D721Med (cell line): ENCODE measurements around the gene RTP1.
"Not testable (repeated sequence)": the region's sequence is repeated elsewhere in the genome, so short reads cannot be mapped to it uniquely, and the experiment has no call there.

ENCODE experiments used
- DNase-seq: peaks from one replicate; pipeline ENCODE4 v3.0.0; 2011; ENCODE audit warnings: low spot score; ENCODE audit not compliant: insufficient read length
- FAIRE-seq: peaks from 2 replicates; lab custom pipeline; 2011; peaks lifted over from hg19 to GRCh38; lab: Jason Lieb, UNC
- TF ChIP-seq, protein P1 (sequence below): IDR thresholded peaks from 2 replicates; pipeline ENCODE4 v1.5.1; 2012; ENCODE audit warnings: mild to moderate bottlenecking, control low read depth; ENCODE audit not compliant: insufficient read depth; ENCODE audit errors: missing control alignments

RTP1 gene

GRCh38 chr3:187167777-187168176, 29.5 kb upstream of the RTP1 start:
- TF ChIP-seq, protein P1, sequence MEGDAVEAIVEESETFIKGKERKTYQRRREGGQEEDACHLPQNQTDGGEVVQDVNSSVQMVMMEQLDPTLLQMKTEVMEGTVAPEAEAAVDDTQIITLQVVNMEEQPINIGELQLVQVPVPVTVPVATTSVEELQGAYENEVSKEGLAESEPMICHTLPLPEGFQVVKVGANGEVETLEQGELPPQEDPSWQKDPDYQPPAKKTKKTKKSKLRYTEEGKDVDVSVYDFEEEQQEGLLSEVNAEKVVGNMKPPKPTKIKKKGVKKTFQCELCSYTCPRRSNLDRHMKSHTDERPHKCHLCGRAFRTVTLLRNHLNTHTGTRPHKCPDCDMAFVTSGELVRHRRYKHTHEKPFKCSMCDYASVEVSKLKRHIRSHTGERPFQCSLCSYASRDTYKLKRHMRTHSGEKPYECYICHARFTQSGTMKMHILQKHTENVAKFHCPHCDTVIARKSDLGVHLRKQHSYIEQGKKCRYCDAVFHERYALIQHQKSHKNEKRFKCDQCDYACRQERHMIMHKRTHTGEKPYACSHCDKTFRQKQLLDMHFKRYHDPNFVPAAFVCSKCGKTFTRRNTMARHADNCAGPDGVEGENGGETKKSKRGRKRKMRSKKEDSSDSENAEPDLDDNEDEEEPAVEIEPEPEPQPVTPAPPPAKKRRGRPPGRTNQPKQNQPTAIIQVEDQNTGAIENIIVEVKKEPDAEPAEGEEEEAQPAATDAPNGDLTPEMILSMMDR, result no peak
- DNase-seq, result no peak
- FAIRE-seq, result no peak

GRCh38 chr3:187169231-187169960, 27.9 kb upstream of the RTP1 start:
- DNase-seq (no peak), FAIRE-seq (no peak)
- TF ChIP-seq, protein P1, result no peak

DNA sequence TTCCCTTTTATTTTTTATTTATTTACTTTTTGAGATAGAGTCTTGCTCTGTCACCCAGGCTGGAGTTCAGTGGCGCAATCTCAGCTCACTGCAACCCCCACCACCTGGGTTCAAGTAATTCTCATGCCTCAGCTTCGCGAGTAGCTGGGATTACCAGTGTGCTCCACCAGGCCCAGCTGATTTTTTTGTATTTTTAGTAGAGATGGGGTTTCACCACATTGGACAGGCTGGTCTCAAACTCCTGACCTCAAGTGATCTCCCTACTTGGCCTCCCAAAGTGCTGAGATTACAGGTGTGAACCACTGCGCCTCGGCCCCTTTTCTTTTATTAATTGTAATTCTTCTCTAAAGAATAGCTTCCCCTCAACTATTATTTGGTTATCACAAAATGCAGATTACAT, 26.4 kb upstream of the RTP1 start:
- not testable (repeated sequence) for FAIRE-seq, DNase-seq

DNA sequence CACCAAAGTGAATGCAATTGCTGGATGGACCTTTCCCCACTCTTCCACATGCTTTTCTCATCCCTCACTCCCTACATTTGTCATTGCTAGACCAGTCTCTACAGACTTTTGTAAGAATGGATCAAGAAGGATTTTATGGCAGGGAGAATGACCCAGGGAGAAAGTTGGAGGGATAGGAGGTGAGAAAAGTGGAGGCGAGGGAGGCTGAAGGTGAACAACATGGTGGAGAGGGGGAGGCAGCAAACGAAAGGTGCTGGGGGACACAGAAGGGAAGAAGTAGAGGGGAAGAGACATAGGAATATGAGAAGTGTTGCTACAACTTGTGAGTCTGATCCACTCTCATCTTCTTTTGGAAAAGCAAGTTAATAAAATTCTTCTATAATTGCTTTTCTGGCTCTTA, 24.4 kb upstream of the RTP1 start:
- FAIRE-seq (no peak), DNase-seq (no peak)
- TF ChIP-seq, protein P1, result no peak

- DNase-seq, result no peak
- TF ChIP-seq, protein P1, result no peak
- FAIRE-seq, result no peak
Observed at GRCh38 chr3:187181454-187182170, 15.7 kb upstream of the RTP1 start.

DNA sequence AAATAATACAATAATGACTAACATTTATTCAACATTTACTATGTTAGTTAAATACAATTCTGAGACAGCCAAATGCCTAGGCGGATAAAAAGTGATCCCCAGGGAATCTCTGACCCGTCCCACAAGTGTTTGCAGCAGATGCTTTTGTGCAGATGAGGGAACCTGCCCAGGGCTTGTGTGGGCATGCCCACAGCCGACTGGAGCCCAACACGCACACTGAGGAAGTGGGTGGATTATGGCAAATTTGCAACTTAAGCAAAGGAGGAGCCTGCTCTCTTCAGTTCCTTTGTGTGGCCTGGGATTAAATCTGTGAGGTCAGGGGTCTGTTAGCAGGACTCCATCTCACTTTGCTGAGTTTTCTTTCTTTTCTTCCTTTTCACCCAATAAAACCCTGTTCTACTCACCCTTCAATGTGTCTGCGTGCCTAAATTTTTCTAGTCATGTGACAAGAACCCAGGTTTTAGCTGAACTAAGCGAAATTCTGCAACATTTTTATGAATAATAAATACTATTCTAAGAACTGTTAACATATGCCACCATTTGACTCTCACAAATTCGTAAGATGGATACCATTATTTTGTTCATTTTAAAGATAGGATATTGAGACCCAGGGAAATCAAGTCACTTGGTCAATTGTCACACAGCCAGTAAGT, 13.9 kb upstream of the RTP1 start:
- DNase-seq, result no peak
- no peak for FAIRE-seq
- TF ChIP-seq, protein P1, result no peak

DNA sequence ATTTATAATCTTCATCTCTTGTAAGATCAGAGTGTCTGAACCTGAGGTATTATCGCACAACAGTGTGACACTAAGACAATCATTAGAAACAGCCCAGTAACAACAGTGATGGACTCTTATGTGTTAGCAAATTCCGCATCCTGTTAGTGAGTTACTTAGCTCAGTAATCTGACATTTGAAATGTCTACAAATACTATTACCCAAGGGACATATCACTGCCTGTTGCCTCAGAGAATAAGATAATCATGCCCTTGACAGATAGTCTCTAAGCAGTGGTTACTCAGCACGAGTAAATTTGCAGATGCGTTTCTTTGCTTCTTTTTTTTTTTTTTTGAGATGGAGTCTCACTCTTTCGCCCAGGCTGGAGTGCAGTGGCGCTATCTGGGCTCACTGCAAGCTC, 13.4 kb upstream of the RTP1 start:
- TF ChIP-seq, protein P1, result no peak
- DNase-seq (no peak), FAIRE-seq (no peak)
